ENCODE data around the gene NR2E3. TPM values are rescaled to one million over a fixed set of nuclear protein-coding genes. Genes with fewer than 3 reads are reported as not detected.
A peak's percentile ranks its signal among the peaks of the same experiment; 100 is the strongest.

Gene NR2E3
- total and polyA plus RNA-seq, 2 donors from 2014 or later, result 0.19 TPM; not detected in 1

DNA sequence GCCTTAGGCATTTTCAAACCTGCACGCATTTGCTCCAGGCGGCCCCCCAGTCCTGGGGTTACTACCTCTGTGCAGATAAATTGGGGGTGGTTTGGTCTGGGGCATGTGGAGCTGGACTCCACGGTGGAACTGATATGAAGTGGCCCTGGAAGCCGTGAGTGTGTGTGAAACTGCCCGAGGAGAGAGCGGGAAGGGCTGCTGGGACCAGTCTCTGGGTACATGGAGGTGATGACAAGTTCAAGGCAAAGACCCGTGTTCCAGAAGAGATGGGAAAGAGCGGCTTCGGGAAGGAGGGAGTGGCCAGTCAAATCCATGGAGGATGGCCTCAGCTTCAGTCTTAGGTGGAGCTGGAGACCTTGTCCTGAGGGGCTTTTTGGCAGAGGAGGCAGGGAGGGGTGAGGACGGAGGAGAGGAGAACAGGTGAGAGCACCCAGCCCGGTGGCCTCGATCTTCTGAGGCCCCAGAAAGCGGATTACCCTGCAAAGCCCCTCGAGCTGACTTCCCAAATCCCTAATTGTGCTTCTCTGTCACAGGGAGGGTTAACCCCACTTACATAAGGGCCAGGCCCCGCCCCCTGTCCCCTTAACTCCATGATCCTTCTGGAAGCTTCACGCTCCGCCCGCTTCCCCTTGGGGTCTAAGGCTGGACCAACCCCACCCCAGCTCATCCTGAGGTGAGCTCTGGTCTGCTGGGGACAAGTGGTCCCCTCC, 1.9 kb upstream of the NR2E3 start:
- FAIRE-seq (no peak), DNase-seq (no peak)
- no peaks in the 10 kb centered on the region for H3K36me3 ChIP-seq (ENCODE audit: control insufficient read depth in 2 of 3, insufficient read depth in 3 of 3, low read length in 3 of 3)
- intact Hi-C loops (cut with DNase I), result no loop called here
- no peaks in the 10 kb centered on the region for H3K27me3 ChIP-seq (ENCODE audit: control insufficient read depth, insufficient read depth, low read length)
- TF ChIP-seq, protein P1, sequence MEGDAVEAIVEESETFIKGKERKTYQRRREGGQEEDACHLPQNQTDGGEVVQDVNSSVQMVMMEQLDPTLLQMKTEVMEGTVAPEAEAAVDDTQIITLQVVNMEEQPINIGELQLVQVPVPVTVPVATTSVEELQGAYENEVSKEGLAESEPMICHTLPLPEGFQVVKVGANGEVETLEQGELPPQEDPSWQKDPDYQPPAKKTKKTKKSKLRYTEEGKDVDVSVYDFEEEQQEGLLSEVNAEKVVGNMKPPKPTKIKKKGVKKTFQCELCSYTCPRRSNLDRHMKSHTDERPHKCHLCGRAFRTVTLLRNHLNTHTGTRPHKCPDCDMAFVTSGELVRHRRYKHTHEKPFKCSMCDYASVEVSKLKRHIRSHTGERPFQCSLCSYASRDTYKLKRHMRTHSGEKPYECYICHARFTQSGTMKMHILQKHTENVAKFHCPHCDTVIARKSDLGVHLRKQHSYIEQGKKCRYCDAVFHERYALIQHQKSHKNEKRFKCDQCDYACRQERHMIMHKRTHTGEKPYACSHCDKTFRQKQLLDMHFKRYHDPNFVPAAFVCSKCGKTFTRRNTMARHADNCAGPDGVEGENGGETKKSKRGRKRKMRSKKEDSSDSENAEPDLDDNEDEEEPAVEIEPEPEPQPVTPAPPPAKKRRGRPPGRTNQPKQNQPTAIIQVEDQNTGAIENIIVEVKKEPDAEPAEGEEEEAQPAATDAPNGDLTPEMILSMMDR (IDR thresholded peaks at IDR 0.05; ENCODE audit: borderline replicate concordance, extremely low read depth, insufficient read depth), result no peak
- peaks cover 0 to 14% (median 8%) of the 10 kb centered on the region in 3 donors for H3K4me1 ChIP-seq (ENCODE audit: control insufficient read depth in 2 of 3, insufficient read depth in 2 of 3, low read depth in 1 of 3, low read length in 3 of 3)
- H3K9me3 ChIP-seq (ENCODE audit: control insufficient read depth in 2 of 3, insufficient read depth in 1 of 3, low read length in 3 of 3), result no peaks in the 10 kb centered on the region
- no peak overlapping the region for H3K4me3 ChIP-seq (ENCODE audit: low read length in 3 of 3)
- no peak overlapping the region for H3K9ac ChIP-seq (ENCODE audit: low read length in 3 of 3)
- H3K27ac ChIP-seq (ENCODE audit: low read depth in 2 of 2, low read length in 2 of 2), result no peak overlapping the region

DNA sequence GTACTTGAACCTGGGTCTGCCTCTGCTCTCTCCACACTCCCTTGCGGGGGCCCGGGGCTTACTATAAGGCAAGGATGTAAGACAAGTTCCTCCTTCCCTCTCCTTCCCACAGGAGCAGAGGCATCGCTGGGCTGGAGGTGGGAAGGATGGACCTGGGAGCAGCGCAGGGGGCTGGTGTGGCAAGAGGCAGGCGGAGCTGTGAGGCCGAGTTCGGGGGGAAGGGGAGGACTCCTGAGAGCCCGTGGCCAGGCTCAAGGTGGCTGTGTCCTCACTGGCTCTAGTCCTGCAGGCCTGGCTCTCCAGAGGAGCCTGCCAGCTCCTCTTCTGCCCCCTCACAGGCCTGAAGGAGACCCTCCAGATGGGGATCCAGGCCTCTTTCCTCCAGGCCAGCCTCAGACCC, 1.0 kb upstream of the NR2E3 start:
- H3K4me1 ChIP-seq (ENCODE audit: control insufficient read depth in 2 of 3, insufficient read depth in 2 of 3, low read depth in 1 of 3, low read length in 3 of 3), result peaks cover 0 to 14% (median 8%) of the 10 kb centered on the region in 3 donors
- H3K27me3 ChIP-seq (ENCODE audit: control insufficient read depth, insufficient read depth, low read length), result no peaks in the 10 kb centered on the region
- H3K36me3 ChIP-seq (ENCODE audit: control insufficient read depth in 2 of 3, insufficient read depth in 3 of 3, low read length in 3 of 3), result no peaks in the 10 kb centered on the region
- no peak overlapping the region for H3K4me3 ChIP-seq (ENCODE audit: low read length in 3 of 3)
- no peak overlapping the region for H3K9ac ChIP-seq (ENCODE audit: low read length in 3 of 3)
- TF ChIP-seq, protein P1 (IDR thresholded peaks at IDR 0.05; ENCODE audit: borderline replicate concordance, extremely low read depth, insufficient read depth), result no peak
- intact Hi-C loops (cut with DNase I), result no loop called here
- FAIRE-seq (no peak), DNase-seq (no peak)
- no peaks in the 10 kb centered on the region for H3K9me3 ChIP-seq (ENCODE audit: control insufficient read depth in 2 of 3, insufficient read depth in 1 of 3, low read length in 3 of 3)
- no peak overlapping the region for H3K27ac ChIP-seq (ENCODE audit: low read depth in 2 of 2, low read length in 2 of 2)

DNA sequence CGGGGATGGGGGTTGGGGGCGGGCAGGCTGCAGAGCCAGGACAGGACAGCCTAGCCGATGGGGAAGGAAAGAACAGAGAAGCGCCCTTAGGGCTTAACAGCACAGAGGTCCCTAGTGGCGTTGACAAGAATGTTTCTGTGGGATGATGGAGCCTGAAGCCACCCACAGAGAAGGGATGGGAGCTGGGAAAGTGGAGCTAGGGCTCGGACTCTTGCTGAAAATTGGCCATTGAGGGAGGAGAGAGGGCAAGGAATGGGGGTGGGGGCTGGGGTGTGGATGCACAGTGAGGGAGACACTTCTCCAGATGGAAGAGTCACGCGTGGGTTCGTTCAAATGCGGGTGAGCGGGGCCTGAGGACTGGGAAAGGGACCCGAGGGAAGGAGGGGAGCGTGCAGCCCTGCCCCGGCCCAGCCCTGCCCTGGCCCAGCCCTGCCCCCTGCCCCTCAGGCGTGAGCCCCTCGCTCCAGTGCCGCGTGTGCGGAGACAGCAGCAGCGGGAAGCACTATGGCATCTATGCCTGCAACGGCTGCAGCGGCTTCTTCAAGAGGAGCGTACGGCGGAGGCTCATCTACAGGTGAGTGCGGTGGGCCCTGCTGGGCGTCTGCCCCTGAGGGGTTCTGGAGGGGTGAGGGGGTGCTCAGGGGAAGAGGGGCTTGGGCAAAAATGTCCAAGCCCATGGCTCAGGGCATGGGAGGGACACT, 832 bp downstream of the NR2E3 start:
- Histone ChIP-seq H3K9me3 (ENCODE audit: control insufficient read depth in 2 of 3, insufficient read depth in 1 of 3, low read length in 3 of 3) (no peaks in the 10 kb centered on the region), H3K4me1 (ENCODE audit: control insufficient read depth in 2 of 3, insufficient read depth in 2 of 3, low read depth in 1 of 3, low read length in 3 of 3) (peaks cover 0 to 13% (median 8%) of the 10 kb centered on the region in 3 donors), H3K36me3 (ENCODE audit: control insufficient read depth in 2 of 3, insufficient read depth in 3 of 3, low read length in 3 of 3) (no peaks in the 10 kb centered on the region), H3K27ac (ENCODE audit: low read depth in 2 of 2, low read length in 2 of 2) (no peak overlapping the region), H3K9ac (ENCODE audit: low read length in 3 of 3) (no peak overlapping the region), H3K27me3 (ENCODE audit: control insufficient read depth, insufficient read depth, low read length) (no peaks in the 10 kb centered on the region), H3K4me3 (ENCODE audit: low read length in 3 of 3) (no peak overlapping the region)
- intact Hi-C loops (cut with DNase I), result no loop called here
- DNase-seq (peak in 1 of 5 donors; percentile 72), FAIRE-seq (no peak)
- TF ChIP-seq, protein P1 (IDR thresholded peaks at IDR 0.05; ENCODE audit: borderline replicate concordance, extremely low read depth, insufficient read depth), result no peak

Data from kidney (tissue), 14 donors.